CD4-positive, alpha-beta memory T cell (primary cell): ENCODE measurements around the gene TOB1. TPM values are rescaled to one million over a fixed set of nuclear protein-coding genes. Genes with fewer than 3 reads are reported as not detected.
A peak's percentile ranks its signal among the peaks of the same experiment; 100 is the strongest.
"Not testable (repeated sequence)": the region's sequence is repeated elsewhere in the genome, so short reads cannot be mapped to it uniquely, and the experiment has no call there.

Source experiments
- CTCF ChIA-PET: fragments of 350-600 bp; sonication (Branson Sonifier 250); formaldehyde crosslinking; loops from one replicate; lab custom pipeline; 2021; ENCODE audit warnings: inconsistent platforms; ENCODE audit not compliant: partially characterized antibody; lab: Charles Lee
- POLR2A ChIA-PET: fragments of 350-600 bp; sonication (Branson Sonifier 250); formaldehyde crosslinking; loops from one replicate; lab custom pipeline; 2021; ENCODE audit not compliant: partially characterized antibody; lab: Charles Lee
- DNase-seq, 5 donors: peaks; one replicate each; pipeline versions ENCODE4 v3.0.0 to v3.0.0-alpha.2; 2020 to 2022; ENCODE audit warnings: mixed read lengths in 1 of 5
- H3K27ac ChIP-seq: one replicate; pipeline ENCODE4 v1.7.0; 2013; ENCODE audit warnings: low read depth, low read length
- H3K27me3 ChIP-seq: 2 replicates; pipeline ENCODE4 v1.7.0; 2013; ENCODE audit warnings: mild to moderate bottlenecking, low read length, moderate library complexity; ENCODE audit not compliant: insufficient read depth
- H3K36me3 ChIP-seq: 2 replicates; pipeline ENCODE4 v1.7.0; 2013; ENCODE audit warnings: mild to moderate bottlenecking, low read length, moderate library complexity; ENCODE audit not compliant: insufficient read depth
- H3K4me1 ChIP-seq: 2 replicates; pipeline ENCODE4 v1.7.0; 2013; ENCODE audit warnings: mild to moderate bottlenecking, low read length, moderate library complexity; ENCODE audit not compliant: insufficient read depth
- H3K4me3 ChIP-seq, 2 donors: one replicate each; pipeline ENCODE4 v1.7.0; 2013; ENCODE audit warnings: low read length in 2 of 2, mild to moderate bottlenecking in 1 of 2
- H3K9me3 ChIP-seq, 2 donors: one replicate each; pipeline ENCODE4 v1.7.0; 2013; ENCODE audit warnings: low read length in 2 of 2, control low read depth in 1 of 2; ENCODE audit not compliant: control insufficient read depth in 1 of 2
- H3K27ac Mint-ChIP-seq, 7 donors: one replicate each; pipeline ENCODE4 v1.8.0; 2020 to 2021; ENCODE audit warnings: mixed read lengths in 7 of 7, mild to moderate bottlenecking in 6 of 7, inconsistent platforms in 3 of 7, moderate library complexity in 3 of 7
- H3K27me3 Mint-ChIP-seq, 2 donors: one replicate each; pipeline ENCODE4 v1.8.0; 2020 to 2021; ENCODE audit warnings: mixed read lengths in 2 of 2
- H3K36me3 Mint-ChIP-seq, 2 donors: one replicate each; pipeline ENCODE4 v1.8.0; 2020 to 2021; ENCODE audit warnings: mixed read lengths in 2 of 2, inconsistent platforms in 1 of 2, mild to moderate bottlenecking in 1 of 2
- H3K4me1 Mint-ChIP-seq, 4 donors: one replicate each; pipeline ENCODE4 v1.8.0; 2020 to 2021; ENCODE audit warnings: mixed read lengths in 4 of 4, mild to moderate bottlenecking in 1 of 4
- H3K4me3 Mint-ChIP-seq, 8 donors: one replicate each; pipeline ENCODE4 v1.8.0; 2020 to 2021; ENCODE audit warnings: mixed read lengths in 8 of 8, mild to moderate bottlenecking in 7 of 8, moderate library complexity in 6 of 8, inconsistent platforms in 3 of 8
- H3K9me3 Mint-ChIP-seq, 8 donors: one replicate each; pipeline ENCODE4 v1.8.0; 2020 to 2021; ENCODE audit warnings: mixed read lengths in 8 of 8, mild to moderate bottlenecking in 5 of 8, inconsistent platforms in 3 of 8, moderate library complexity in 1 of 8
- intact Hi-C: fragments of 100-400 bp; cut with micrococcal nuclease; formaldehyde crosslinking; loops from one replicate; pipeline ENCODE4 v1.15.1; 2023
- polyA plus RNA-seq, 2 donors: library from polyadenylated mRNA; unstranded; fragments of 300-500 nt; fragmentation: Illumina TruSeq; gene quantifications; one replicate each; pipeline ENCODE4 v1.2.3, GENCODE V29; 2021
- total RNA-seq, 2 experiments: library from RNA; stranded (reverse); gene quantifications; one replicate each; pipeline ENCODE4 v1.2.3, GENCODE V29; 2021

TOB1 gene
- total and polyA plus RNA-seq, 4 experiments from 2014 or later: 74.3 to 104 (median 98.0) TPM

GRCh38 chr17:50859727-50860126 lies 6.4 kb downstream of the TOB1 start:
- Histone ChIP-seq H3K36me3 (peaks cover 12% of the 10 kb centered on the region), H3K4me1 (peaks cover 36% of the 10 kb centered on the region)
- H3K27me3 Mint-ChIP-seq, H3K4me3 Mint-ChIP-seq, H3K9me3 Mint-ChIP-seq, H3K4me3 ChIP-seq, H3K27me3 ChIP-seq, DNase-seq, H3K27ac ChIP-seq, H3K9me3 ChIP-seq: not testable (repeated sequence)
- Mint-ChIP-seq H3K27ac (peak overlapping the region in 2 of 7 donors; percentile 25 to 37), H3K36me3 (peaks cover 26 to 27% of the 10 kb centered on the region in 2 donors), H3K4me1 (peaks cover 24 to 36% (median 30%) of the 10 kb centered on the region in 4 donors)
- ChIA-PET POLR2A (interaction anchor here (1.2 to 13.4 kb wide), 6 partner anchors 6 to 261 kb away, joined by 3 to 688 read pairs (median 115); partner anchors contain the start of gene SPAG9), CTCF (interaction anchor here (1.8 to 9.4 kb wide), 3 partner anchors 9 to 95 kb away, joined by 6 to 102 read pairs (median 96); no protein-coding TSS in a partner anchor)
- intact Hi-C loops: loop anchor here (10.0 kb wide), 1 partner anchor 195 kb away; no protein-coding TSS in a partner anchor

GRCh38 chr17:50858486-50859225 lies 7.5 kb downstream of the TOB1 start:
- no peaks in the 10 kb centered on the region for H3K9me3 Mint-ChIP-seq
- Histone ChIP-seq H3K4me3 (no peak overlapping the region), H3K36me3 (peaks cover 11% of the 10 kb centered on the region), H3K9me3 (no peaks in the 10 kb centered on the region), H3K4me1 (peaks cover 26% of the 10 kb centered on the region), H3K27me3 (no peaks in the 10 kb centered on the region), H3K27ac (no peak overlapping the region)
- H3K27ac Mint-ChIP-seq: no peak overlapping the region
- H3K27me3 Mint-ChIP-seq: no peaks in the 10 kb centered on the region
- H3K36me3 Mint-ChIP-seq: peaks cover 19 to 20% of the 10 kb centered on the region in 2 donors
- POLR2A ChIA-PET: interaction anchor here (0.7 to 13.4 kb wide), 4 partner anchors 8 to 91 kb away, joined by 3 to 688 read pairs (median 338); partner anchors contain the start of gene TOB1
- intact Hi-C loops: loop anchor here (10.0 kb wide), 1 partner anchor 196 kb away; no protein-coding TSS in a partner anchor
- no peak for DNase-seq
- peaks cover 16 to 26% (median 22%) of the 10 kb centered on the region in 4 donors for H3K4me1 Mint-ChIP-seq
- H3K4me3 Mint-ChIP-seq: no peak overlapping the region
- CTCF ChIA-PET: interaction anchor here (1.8 to 9.4 kb wide), 2 partner anchors 90 to 96 kb away, joined by 6 to 96 read pairs; no protein-coding TSS in a partner anchor

DNA sequence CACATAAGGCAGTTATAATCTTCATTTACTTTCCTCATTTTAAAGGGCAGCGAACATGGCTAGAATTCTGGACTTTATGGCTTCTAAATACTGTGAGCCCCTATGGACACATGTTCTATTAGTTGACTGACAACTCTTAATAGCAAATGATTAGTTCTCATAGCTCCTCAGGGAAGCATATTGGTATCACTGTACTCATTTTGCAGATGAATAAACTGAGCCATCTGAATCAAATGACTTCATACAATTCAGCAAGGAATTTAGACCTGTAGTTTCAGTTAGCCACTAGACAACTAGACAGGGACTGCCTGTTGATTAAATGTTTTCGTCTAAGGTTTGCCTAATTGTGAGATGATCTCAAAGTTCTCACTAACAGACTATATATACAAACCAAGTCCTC lies 9.7 kb downstream of the TOB1 start:
- H3K4me3 ChIP-seq: no peak overlapping the region
- no peaks in the 10 kb centered on the region for H3K9me3 Mint-ChIP-seq
- peaks cover 18% of the 10 kb centered on the region for H3K4me1 ChIP-seq
- no peaks in the 10 kb centered on the region for H3K36me3 ChIP-seq
- H3K27me3 Mint-ChIP-seq: no peaks in the 10 kb centered on the region
- intact Hi-C loops: loop anchor here (10.0 kb wide), 1 partner anchor 198 kb away; no protein-coding TSS in a partner anchor
- H3K9me3 ChIP-seq: no peaks in the 10 kb centered on the region
- peaks cover 2 to 5% of the 10 kb centered on the region in 2 donors for H3K36me3 Mint-ChIP-seq
- peaks cover 14 to 28% (median 21%) of the 10 kb centered on the region in 4 donors for H3K4me1 Mint-ChIP-seq
- ChIA-PET POLR2A (interaction anchor here (6.1 to 13.4 kb wide), 2 partner anchors 8 to 93 kb away, joined by 218 to 673 read pairs; partner anchors contain the start of gene TOB1), CTCF (interaction anchor here (0.7 to 11.3 kb wide), 4 partner anchors 11 to 96 kb away, joined by 3 to 515 read pairs (median 4); no protein-coding TSS in a partner anchor)
- DNase-seq: no peak
- H3K27ac Mint-ChIP-seq: no peak overlapping the region
- H3K4me3 Mint-ChIP-seq: no peak overlapping the region
- no peak overlapping the region for H3K27ac ChIP-seq
- no peaks in the 10 kb centered on the region for H3K27me3 ChIP-seq

- no peak for DNase-seq
- no peak overlapping the region for H3K4me3 ChIP-seq
- Mint-ChIP-seq H3K9me3 (no peaks in the 10 kb centered on the region), H3K4me1 (peaks cover 12 to 22% (median 16%) of the 10 kb centered on the region in 4 donors), H3K27me3 (no peaks in the 10 kb centered on the region), H3K4me3 (no peak overlapping the region), H3K36me3 (peaks cover 0 to 1% of the 10 kb centered on the region in 2 donors), H3K27ac (no peak overlapping the region)
- intact Hi-C loops: loop anchor here (10.0 kb wide), 1 partner anchor 199 kb away; no protein-coding TSS in a partner anchor
- H3K36me3 ChIP-seq: no peaks in the 10 kb centered on the region
- ChIA-PET POLR2A (interaction anchor here (6.1 to 13.4 kb wide), 2 partner anchors 8 to 94 kb away, joined by 218 to 673 read pairs; partner anchors contain the start of gene TOB1), CTCF (interaction anchor here (0.9 to 11.3 kb wide), 6 partner anchors 11 to 149 kb away, joined by 3 to 515 read pairs (median 4); no protein-coding TSS in a partner anchor)
- H3K27ac ChIP-seq: no peak overlapping the region
- peaks cover 15% of the 10 kb centered on the region for H3K4me1 ChIP-seq
- no peaks in the 10 kb centered on the region for H3K9me3 ChIP-seq
- no peaks in the 10 kb centered on the region for H3K27me3 ChIP-seq
Measured at GRCh38 chr17:50855708-50856330, 10.3 kb downstream of the TOB1 start.

DNA sequence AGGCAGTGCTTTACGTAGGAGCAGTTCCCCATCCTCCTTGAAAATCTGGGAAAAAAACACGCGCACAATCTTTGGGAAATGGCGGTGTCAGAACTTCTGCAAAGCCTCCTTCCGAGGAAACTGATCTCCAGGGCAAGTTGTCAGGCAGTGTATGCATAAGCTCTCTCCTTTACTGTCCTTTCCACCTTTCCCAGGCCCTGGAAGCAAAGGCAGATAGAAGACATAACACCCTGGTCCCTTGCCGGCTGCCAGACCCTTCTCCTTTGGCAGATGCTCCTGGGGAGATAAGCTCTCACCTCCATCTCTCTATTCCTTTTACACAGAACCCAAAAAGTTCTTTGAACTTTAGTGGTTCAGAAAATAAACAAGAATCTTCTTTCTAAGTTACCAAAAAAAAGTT lies 12.4 kb downstream of the TOB1 start:
- H3K27me3 ChIP-seq: no peaks in the 10 kb centered on the region
- Mint-ChIP-seq H3K36me3 (no peaks in the 10 kb centered on the region), H3K4me3 (no peak overlapping the region), H3K9me3 (no peaks in the 10 kb centered on the region), H3K27ac (peak overlapping the region in 4 of 7 donors; percentile 4 to 52 (median 17)), H3K4me1 (peaks cover 12 to 20% (median 15%) of the 10 kb centered on the region in 4 donors), H3K27me3 (no peaks in the 10 kb centered on the region)
- H3K4me3 ChIP-seq: no peak overlapping the region
- intact Hi-C loops: loop anchor here (10.0 kb wide), 1 partner anchor 201 kb away; no protein-coding TSS in a partner anchor
- ChIA-PET CTCF (interaction anchor here (1.0 to 11.3 kb wide), 15 partner anchors 10 to 299 kb away, joined by 3 to 515 read pairs (median 13); partner anchors contain the start of genes NME1 and TOB1), POLR2A (interaction anchor here (2.3 to 6.1 kb wide), 6 partner anchors 10 to 95 kb away, joined by 8 to 218 read pairs (median 17); partner anchors contain the start of gene TOB1)
- H3K4me1 ChIP-seq: peaks cover 15% of the 10 kb centered on the region
- no peaks in the 10 kb centered on the region for H3K9me3 ChIP-seq
- no peak for DNase-seq
- H3K27ac ChIP-seq: no peak overlapping the region
- no peaks in the 10 kb centered on the region for H3K36me3 ChIP-seq

DNA sequence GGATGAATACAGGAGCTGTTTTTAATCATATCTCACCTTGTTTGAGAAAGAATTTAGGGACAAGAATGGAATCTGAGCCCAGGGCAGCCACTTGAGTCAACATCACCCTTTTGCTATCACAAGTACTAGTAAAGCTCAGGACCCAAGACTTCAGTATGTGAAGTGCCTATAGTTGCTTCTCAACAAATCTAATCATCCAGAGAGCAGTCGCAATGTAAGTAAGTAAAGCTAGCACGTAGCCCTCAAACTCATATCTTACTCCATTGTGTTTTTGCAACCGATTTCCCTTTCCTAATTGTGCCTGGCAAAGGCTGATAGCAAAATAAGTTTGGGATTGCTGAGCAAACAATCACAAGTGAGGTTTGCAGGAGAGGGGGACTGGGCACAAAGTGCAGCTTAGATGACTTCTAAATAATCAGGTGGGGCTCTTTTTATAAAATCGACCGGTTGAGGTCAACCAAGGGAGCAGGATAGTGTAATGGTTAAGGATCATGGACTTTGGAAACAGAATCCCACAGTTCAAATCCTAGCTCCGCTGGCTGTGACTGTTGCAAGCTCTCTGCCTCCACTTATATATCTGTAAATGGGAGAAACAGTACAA lies 13.0 kb downstream of the TOB1 start:
- no peak for DNase-seq
- H3K9me3 ChIP-seq: no peaks in the 10 kb centered on the region
- CTCF ChIA-PET: interaction anchor here (0.9 to 11.3 kb wide), 40 partner anchors 11 to 311 kb away, joined by 3 to 515 read pairs (median 6); partner anchors contain the start of genes NME1, SPAG9 and TOB1
- H3K27ac ChIP-seq: no peak overlapping the region
- H3K27me3 Mint-ChIP-seq: no peaks in the 10 kb centered on the region
- H3K27me3 ChIP-seq: no peaks in the 10 kb centered on the region
- H3K4me3 ChIP-seq: no peak overlapping the region
- H3K4me3 Mint-ChIP-seq: peak overlapping the region in 6 of 8 donors; percentile 70 to 87 (median 84)
- intact Hi-C loops: loop anchor here (10.0 kb wide), 1 partner anchor 202 kb away; no protein-coding TSS in a partner anchor
- peak overlapping the region; percentile 47 to 97 (median 92) for H3K27ac Mint-ChIP-seq
- no peaks in the 10 kb centered on the region for H3K36me3 Mint-ChIP-seq
- no peaks in the 10 kb centered on the region for H3K36me3 ChIP-seq
- H3K4me1 ChIP-seq: peaks cover 15% of the 10 kb centered on the region
- POLR2A ChIA-PET: interaction anchor here (0.8 to 6.1 kb wide), 13 partner anchors 11 to 107 kb away, joined by 3 to 218 read pairs (median 8); partner anchors contain the start of gene TOB1
- peaks cover 12 to 20% (median 15%) of the 10 kb centered on the region in 4 donors for H3K4me1 Mint-ChIP-seq
- H3K9me3 Mint-ChIP-seq: no peaks in the 10 kb centered on the region
